ENCODE measurements around the gene TFDP1. TPM values are rescaled to one million over a fixed set of nuclear protein-coding genes. Genes with fewer than 3 reads are reported as not detected.

TFDP1 gene
- total and polyA plus RNA-seq, 2 of the 4 experiments (the other 2 are of a cell fraction), result 59.3 to 97.0 TPM

DNA sequence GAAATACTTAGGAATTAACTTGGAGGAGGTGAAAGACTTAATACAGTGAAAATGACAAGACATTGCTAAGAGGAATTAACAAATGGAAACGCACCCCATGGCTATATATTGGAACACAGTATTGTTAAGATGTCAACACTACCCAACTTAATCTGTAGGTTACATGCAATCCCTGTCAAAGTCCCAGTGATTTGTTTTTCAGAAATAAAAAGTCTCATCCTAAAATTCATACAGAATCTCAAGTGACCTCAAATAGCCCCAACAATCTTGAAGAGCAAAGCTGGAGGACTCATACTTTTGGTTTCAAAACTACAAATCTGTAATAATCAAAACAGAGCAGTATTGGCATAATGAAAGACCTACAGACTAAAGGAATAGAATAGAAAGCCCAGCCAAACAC is 60.2 kb downstream of the TFDP1 start:
- H3K79me1 ChIP-seq (ENCODE audit: low read depth in 1 of 2, low read length in 2 of 2), result peaks cover 0 to 2% of the 10 kb centered on the region in 2 experiments; a peak in 1 of 4 replicates
- H4K5ac ChIP-seq (ENCODE audit: low read depth, low read length), result no peak overlapping the region
- H4K20me1 ChIP-seq (ENCODE audit: insufficient read depth, low read length), result no peaks in the 10 kb centered on the region
- H2AK9ac ChIP-seq (replicated peaks; ENCODE audit: low read depth, low read length, poor library complexity), result no peak overlapping the region
- no peaks in the 10 kb centered on the region; the same call in 1 of the 2 replicates for H3K4me1 ChIP-seq (ENCODE audit: control insufficient read depth, insufficient read depth, low read length)
- DNase-seq, result no peak
- no peak overlapping the region for H3K27ac ChIP-seq (ENCODE audit: insufficient read depth, low read length)
- H3K18ac ChIP-seq (ENCODE audit: low read depth, low read length), result no peak overlapping the region
- in situ Hi-C loops (cut with MboI; ENCODE audit: low sequenced_read_pairs), result no loop called here
- H2BK20ac ChIP-seq (ENCODE audit: low read depth, low read length), result no peak overlapping the region
- intact Hi-C loops (cut with micrococcal nuclease), result no loop called here
- dilution Hi-C loops (cut with HindIII; ENCODE audit: low sequenced_read_pairs, unreplicated experiment), result no loop called here
- H3K9ac ChIP-seq (ENCODE audit: low read depth, low read length), result no peak overlapping the region
- H3K4me3 ChIP-seq (ENCODE audit: insufficient read depth, low read depth, low read length), result no peak overlapping the region
- TF ChIP-seq RFX5 (IDR thresholded peaks at IDR 0.05; ENCODE audit: low read depth, low read length), result no peak
- no peak for TF ChIP-seq CEBPB (IDR thresholded peaks at IDR 0.05; ENCODE audit: low read depth, low read length)
- no peak for TF ChIP-seq MAZ (IDR thresholded peaks at IDR 0.05; ENCODE audit: borderline replicate concordance, low read depth, low read length)
- TF ChIP-seq RAD21 (IDR thresholded peaks at IDR 0.05; ENCODE audit: low read length), result no peak
- no peak for TF ChIP-seq BHLHE40 (IDR thresholded peaks at IDR 0.05; ENCODE audit: low read depth, low read length)
- TF ChIP-seq MAFK (IDR thresholded peaks at IDR 0.05; ENCODE audit: low read depth, low read length), result no peak
- no peak for TF ChIP-seq RCOR1 (IDR thresholded peaks at IDR 0.05; ENCODE audit: insufficient replicate concordance, low read length)
- TF ChIP-seq CHD1 (IDR thresholded peaks at IDR 0.05; ENCODE audit: low read depth, low read length), result no peak
- no peak for TF ChIP-seq MXI1 (IDR thresholded peaks at IDR 0.05; ENCODE audit: borderline replicate concordance, low read depth, low read length)
- no peak for TF ChIP-seq FOS (IDR thresholded peaks at IDR 0.05; ENCODE audit: low read depth, low read length)
- TF ChIP-seq, protein P1, sequence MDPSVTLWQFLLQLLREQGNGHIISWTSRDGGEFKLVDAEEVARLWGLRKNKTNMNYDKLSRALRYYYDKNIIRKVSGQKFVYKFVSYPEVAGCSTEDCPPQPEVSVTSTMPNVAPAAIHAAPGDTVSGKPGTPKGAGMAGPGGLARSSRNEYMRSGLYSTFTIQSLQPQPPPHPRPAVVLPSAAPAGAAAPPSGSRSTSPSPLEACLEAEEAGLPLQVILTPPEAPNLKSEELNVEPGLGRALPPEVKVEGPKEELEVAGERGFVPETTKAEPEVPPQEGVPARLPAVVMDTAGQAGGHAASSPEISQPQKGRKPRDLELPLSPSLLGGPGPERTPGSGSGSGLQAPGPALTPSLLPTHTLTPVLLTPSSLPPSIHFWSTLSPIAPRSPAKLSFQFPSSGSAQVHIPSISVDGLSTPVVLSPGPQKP (IDR thresholded peaks at IDR 0.05; ENCODE audit: borderline replicate concordance, low read depth, low read length), result no peak
- TF ChIP-seq SMC3 (IDR thresholded peaks at IDR 0.05; ENCODE audit: low read depth, low read length), result no peak
- TF ChIP-seq, protein P2, sequence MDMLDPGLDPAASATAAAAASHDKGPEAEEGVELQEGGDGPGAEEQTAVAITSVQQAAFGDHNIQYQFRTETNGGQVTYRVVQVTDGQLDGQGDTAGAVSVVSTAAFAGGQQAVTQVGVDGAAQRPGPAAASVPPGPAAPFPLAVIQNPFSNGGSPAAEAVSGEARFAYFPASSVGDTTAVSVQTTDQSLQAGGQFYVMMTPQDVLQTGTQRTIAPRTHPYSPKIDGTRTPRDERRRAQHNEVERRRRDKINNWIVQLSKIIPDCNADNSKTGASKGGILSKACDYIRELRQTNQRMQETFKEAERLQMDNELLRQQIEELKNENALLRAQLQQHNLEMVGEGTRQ (IDR thresholded peaks at IDR 0.05; ENCODE audit: low read depth, low read length), result no peak
- ATAC-seq (ENCODE audit: low read depth), result no peak
- H3K36me3 ChIP-seq (ENCODE audit: control insufficient read depth, insufficient read depth, low read length), result peaks cover 10% of the 10 kb centered on the region
- no peak overlapping the region for H2AK5ac ChIP-seq (ENCODE audit: low read depth, low read length)
- no peak overlapping the region for H2BK15ac ChIP-seq (ENCODE audit: low read depth, low read length)
- no peak overlapping the region for H3K14ac ChIP-seq (replicated peaks; ENCODE audit: low read depth, low read length)
- H4K91ac ChIP-seq (ENCODE audit: insufficient read depth, low read depth, low read length), result no peak overlapping the region
- H2BK5ac ChIP-seq (ENCODE audit: low read depth, low read length, poor library complexity, severe bottlenecking), result no peak overlapping the region
- H3K9me3 ChIP-seq (ENCODE audit: control insufficient read depth, insufficient read depth, low read length), result no peaks in the 10 kb centered on the region
- no CpG with 5 or more reads among the region's 1 CpG for WGBS, 2 experiments (ENCODE audit: extremely low coverage in 2 of 2, insufficient read length in 1 of 2)
- no peak overlapping the region for H3K4ac ChIP-seq (ENCODE audit: low read depth, low read length)
- H2AFZ ChIP-seq (replicated peaks; ENCODE audit: low read length, poor library complexity), result no peak overlapping the region
- no TSS peak for BruUV-seq (replicated peaks)
- H4K8ac ChIP-seq (ENCODE audit: low read depth in 2 of 2, low read length in 2 of 2), result no peak overlapping the region
- H3K23ac ChIP-seq (ENCODE audit: low read depth, low read length), result no peak overlapping the region
- 0 out of 2 replicates have a peak, but pooled peaks cover 4% of the 10 kb centered on the region for H3K9me1 ChIP-seq (ENCODE audit: insufficient read depth, low read length)
- no peak overlapping the region for H3K4me2 ChIP-seq (ENCODE audit: low read depth, low read length)
- no peak overlapping the region for H3K56ac ChIP-seq (ENCODE audit: extremely low read depth, insufficient read depth, low read length)
- H3K27me3 ChIP-seq (ENCODE audit: control insufficient read depth, insufficient read depth, low read length), result no peaks in the 10 kb centered on the region
- CTCF ChIA-PET, result no interaction called here
- POLR2A ChIA-PET (ENCODE audit: unreplicated experiment), result no interaction called here
- no peak overlapping the region for H2BK120ac ChIP-seq (ENCODE audit: low read depth, low read length)
